ENCODE data around the gene BID.

BID gene

DNA sequence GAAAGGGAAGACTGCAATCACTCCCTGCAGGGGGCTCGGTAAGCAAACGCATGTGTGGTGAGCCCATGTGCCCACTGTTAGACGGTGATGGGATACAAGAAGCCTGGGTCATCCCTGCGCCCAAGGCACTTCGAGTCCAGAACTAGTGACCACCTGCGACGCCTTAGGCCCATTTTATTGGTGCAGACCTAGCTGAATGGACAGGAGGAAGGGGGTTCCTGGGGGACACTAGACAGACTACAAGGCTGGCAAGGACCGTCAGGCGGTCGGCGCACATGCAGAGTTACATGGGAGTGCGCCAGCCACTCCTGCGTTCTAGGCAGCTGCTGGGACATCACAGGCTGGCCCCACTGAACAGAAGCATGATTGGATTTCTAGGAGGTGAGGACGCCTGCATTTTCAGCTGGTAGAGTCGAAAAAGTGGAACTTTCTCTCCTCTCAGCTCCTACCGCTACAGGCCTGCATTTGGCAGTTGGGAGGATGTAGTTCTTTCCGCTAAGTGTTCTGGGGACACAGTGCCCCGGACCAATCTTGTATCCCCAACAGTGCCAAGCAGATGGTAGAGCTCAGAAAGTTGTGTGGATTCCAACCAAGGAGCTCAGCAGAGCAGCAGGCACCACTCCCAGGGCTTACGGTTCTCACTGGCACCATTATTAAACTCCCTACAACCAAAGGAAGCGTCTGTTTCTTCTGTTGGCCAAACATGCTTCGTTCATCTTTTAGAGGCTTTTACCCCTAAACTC, 35.7 kb downstream of the BID start:
- DNase-seq (ENCODE audit: low spot score) = no peak

DNA sequence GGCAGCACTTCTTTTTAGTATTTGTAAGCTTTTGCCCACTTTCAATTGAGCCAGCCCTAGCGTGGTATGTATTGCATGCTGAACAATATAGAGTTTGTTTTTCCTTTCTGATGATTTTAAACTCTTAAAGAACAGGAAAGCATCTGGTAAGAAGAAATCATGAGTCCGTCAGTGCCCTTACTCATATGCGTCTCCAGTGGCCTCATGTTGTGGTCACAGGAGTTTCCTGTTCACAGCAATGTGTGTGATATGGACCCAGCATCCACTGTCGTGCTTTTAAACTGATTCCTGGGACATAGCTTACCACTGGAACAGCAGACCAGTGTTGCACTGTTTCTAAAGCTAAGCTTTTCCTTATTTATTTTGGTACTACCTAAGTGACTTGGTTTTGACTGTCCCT, 40.1 kb downstream of the BID start:
- DNase-seq (ENCODE audit: low spot score) = peak; percentile 18

DNA sequence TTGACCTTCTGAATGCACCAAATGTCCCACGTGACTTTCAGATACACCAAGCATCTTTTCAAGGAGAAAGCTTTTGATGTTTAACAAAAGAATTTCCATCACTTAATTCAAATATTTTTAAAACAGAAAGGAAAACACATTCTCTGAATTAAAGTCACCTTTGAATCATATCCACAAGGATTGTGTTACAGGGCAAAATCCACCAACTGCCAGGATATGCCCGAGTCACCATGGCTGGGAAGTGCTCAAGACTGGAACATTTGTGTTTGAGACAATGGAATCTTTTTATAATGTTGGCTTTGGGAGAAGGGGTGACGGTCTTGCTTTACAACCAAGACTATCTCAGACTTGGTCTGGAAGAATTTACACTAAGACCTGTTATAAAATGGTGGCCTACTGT, 40.8 kb downstream of the BID start:
- DNase-seq (ENCODE audit: low spot score) = no peak

DNA sequence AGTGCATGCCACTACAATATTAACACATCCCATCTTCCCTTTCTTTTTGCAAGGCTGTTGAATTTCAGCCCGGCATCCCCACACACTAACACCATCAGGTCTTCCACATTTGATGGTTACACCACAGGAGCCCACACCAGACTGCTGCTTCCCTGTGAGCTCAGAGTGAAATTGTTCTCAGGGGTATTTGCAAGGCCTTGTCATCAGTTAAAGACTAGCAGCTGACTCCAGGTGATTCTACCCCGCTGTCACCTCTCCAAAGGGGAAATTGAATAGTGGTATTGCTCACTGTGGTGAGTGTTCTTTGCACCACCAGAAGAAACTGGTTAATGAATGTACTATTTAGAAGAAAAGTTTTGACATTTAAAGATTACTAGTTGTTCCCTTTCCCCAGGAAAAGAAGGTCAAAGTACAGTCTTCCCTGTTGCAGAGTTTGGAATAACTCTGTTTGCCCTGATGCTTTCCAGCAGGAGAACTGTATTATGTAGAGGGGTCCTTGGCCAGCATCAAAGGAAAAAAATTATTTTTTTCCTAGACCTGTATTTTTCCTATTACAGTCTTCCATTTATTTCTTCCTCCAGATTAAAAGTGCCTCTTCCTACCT, 41.9 kb downstream of the BID start:
- no peak for DNase-seq (ENCODE audit: low spot score)

DNA sequence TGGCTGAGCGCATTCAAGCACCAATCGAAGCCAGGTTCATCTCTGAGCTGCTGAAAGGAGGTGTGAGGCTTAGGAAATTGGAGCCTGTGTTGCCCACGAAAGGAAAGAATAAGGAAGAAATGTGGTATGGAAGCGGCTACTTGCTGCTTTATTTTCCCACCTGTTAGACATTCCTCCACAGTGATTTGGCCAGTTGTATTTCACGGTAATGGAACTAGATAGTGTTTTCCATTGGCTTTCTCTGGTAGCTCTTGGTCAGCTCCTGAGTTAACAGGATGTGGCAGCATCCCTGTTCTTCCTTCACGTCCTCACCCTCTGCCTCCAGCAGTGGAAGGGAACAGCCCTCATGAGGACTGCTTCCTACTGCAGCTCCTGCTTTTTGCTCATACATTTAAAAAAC, 44.7 kb downstream of the BID start:
- no peak for DNase-seq (ENCODE audit: low spot score)

DNA sequence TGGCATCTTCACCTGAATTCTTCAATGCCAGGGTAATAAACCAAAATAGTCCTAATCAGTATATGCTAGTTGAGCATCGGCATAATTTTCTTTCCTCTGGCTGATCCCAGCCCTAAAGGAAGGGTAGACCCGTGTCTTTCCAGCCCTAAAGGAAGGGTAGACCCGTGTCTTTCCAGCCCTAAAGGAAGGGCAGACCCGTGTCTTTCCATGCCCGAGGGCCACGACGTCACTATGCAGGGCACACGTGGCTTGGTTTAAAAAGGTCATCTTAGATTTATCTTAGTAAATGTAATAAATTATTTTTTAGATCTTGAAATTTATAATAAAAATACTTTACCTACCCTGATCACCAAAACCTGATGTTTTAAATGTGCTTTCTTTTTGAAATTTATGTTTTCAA, 45.5 kb downstream of the BID start:
- DNase-seq (ENCODE audit: low spot score) = no peak

DNA sequence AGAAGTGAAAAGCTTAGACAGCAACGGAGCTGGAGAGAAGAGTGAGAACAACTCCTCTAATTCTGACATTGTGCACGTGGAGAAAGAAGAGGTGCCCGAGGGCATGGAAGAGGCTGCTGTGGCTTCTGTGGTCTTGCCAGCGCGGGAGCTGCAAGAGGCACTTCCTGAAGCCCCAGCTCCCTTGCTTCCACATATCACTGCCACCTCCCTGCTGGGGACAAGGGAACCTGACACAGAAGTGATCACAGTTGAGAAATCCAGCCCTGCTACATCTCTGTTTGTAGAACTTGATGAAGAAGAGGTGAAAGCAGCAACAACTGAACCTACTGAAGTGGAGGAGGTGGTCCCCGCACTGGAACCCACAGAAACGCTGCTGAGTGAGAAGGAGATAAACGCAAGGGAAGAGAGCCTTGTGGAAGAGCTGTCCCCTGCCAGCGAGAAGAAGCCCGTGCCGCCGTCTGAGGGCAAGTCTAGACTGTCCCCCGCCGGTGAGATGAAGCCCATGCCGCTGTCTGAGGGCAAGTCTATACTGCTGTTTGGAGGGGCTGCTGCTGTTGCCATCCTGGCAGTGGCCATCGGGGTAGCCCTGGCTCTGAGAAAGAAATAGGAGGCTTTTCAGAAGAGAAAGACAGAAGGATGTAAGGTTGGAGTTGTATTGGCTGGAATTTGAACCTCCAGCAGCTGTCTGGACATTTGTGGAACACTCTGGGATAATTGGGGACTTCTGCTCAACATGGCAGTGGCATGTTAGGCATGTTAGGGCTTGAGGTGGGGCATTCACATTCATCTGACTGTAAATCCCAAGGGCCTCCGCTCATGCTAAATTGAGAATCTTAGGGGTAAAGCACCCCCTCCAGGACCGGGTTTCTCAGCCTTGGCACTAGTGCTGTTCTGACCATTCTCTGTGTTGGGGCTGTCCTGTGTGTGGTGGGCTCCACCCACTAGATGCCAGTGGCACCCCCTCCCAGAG, 47.1 kb downstream of the BID start:
- no peak for DNase-seq (ENCODE audit: low spot score)

DNA sequence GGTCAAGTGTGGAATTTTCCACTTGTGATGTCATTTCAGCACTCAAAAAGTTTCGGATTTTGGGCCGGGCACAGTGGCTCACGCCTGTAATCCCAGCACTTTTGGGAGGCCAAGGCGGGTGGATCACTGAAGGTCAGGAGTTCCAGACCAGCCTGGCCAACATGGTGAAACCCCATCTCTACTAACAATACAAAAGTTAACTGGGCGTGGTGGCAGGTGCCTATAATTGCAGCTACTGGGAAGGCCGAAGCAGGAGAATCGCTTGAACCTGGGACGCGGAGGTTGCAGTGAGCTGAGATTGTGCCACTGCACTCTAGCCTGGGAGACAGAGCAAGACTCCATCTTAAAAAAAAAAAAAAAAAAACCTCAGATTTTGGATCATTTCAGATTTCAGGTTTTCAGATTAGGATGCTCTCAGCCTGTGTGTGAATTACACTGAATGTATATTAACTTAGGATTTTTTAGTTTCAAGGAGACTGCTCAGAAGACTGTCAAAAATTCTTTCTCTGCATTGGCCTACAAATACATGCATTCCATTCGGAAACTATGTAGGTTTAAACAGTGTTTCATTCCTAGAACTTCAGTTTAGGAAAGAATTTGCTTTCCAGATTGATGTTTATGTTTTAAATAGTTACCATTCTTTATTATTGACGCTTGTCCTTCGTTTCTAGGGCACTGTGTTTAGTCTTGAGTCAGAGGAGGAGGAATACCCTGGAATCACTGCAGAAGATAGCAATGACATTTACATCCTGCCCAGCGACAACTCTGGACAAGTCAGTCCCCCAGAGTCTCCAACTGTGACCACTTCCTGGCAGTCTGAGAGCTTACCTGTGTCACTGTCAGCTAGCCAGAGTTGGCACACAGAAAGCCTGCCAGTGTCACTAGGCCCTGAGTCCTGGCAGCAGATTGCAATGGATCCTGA, 48.0 kb downstream of the BID start:
- no peak for DNase-seq (ENCODE audit: low spot score)

DNA sequence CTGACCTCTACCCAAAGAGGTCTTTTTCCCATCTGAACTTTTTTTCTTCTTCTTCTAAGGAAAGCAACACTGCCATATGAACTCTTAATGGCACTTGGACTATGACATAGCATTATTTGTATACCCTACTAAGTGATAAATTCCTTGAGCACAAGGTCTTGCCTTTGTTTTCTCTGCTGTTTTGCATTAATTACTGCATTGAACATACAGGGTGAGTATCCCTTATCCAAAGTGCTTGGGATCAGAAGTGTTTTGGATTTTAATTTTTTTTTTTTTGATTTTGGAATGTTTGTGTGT, 48.8 kb downstream of the BID start:
- no peak for DNase-seq (ENCODE audit: low spot score)

DNA sequence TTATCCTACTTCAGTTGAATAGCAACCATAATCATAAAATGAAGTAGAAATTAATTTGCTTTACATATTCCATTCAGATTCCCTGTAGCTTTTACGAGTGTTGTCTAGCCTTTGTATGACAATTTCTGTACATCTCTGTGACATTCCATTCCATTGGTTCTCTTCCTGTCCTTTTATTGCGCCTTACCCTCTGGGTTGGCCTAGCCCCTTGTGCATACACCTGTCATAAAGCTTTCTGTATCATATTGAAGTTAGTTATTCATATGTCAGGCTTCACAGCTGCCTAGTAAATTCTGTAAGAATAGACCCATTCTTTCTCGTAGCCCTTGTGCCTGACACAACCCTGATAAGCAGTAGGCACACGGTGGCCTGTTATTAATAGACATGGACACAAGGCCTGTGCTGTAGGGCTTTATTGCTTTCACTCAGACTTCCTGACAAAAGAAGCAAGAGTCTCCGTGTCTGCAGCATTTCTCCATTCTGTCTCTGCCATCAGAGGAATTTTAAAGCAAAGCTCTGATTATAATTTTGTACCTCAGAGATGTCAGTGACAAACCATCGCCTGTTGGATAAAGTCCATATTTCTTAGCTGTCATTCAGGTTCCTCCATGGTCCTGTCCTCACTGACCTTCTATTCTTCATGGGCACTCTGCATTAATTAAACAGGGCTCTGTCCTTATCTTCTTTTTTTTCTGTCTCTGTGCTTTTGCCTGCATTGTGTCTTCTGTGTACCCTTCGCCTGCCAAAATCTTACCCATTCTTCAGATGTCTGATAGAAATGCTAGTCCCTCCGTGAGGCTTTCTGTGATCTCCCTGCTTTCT, 49.4 kb downstream of the BID start:
- DNase-seq (ENCODE audit: low spot score) = no peak

DNA sequence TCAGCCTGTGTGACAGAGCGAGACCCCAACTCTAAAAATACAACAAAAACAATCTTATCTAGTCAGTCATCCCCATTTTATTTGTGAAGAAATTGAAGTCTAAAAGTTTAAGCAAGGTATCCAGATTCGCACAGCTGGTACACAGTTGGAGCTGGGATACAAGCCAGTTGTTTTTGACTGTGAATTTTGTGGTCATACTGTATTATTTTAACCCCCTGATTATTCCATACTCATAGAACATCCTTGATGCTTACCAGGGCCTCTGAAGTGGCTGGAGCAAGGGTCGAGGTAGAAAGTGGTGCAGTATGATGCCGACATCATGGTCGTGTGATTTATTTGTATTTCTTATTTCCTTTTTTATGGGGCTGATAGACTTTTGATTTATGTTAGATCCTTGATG, 50.0 kb downstream of the BID start:
- no peak for DNase-seq (ENCODE audit: low spot score)

DNA sequence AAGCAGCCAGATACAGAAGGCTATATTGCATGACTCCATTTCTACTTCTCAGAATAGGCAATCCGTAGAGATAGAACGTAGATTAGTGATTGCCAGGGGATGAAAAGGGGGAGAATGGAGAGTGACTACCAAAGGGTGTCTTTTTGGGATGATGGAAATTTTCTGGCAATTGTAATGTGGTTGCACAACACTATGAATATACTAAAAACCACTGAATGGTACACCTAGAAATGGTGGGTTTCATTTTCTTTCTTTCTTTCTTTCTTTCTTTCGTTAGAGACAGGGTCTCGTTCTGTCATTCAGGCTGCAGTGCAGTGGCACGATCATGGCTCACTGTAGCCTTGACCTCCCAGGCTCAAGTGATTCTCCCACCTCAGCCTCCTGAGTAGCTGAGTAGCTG, 54.4 kb downstream of the BID start:
- no peak for DNase-seq (ENCODE audit: low spot score)

DNA sequence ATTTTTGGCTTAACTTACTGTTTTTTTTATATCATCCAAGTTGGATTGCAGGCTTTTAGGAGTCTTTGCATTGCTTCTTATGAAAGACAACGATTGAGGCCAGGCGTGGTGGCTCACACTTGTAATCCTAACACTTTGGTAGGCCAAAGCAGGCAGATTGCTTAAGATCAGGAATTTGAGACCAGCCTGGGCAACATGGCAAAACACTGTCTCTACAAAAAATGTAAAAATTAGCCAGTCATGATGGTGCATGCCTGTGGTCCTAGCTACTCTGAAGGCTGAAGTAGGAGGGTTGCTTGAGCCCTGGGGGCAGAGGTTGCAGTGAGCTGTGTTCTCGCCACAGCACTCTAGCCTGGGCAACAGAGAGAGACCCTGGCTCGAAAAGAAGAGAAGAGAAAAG, 56.6 kb downstream of the BID start:
- DNase-seq (ENCODE audit: low spot score) = no peak

DNA sequence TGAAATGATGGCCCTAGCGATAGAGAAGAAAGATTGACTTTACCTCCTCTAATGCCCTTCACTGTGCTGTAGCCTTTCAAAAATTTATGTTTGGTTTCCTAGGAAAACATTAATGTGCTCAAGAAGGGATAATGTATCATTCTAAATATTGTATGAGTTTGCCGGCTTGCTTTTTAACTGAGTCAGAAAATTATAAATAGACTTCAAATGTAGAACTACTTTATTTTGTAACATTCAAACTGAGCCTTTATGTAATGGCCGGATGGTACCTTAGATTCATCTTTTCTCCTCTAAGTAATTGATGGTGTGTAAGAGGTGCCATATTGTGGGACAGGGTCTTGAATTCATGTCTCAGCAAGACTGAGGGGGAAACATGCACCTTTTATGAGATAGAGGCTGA, 57.7 kb downstream of the BID start:
- DNase-seq (ENCODE audit: low spot score) = no peak

DNA sequence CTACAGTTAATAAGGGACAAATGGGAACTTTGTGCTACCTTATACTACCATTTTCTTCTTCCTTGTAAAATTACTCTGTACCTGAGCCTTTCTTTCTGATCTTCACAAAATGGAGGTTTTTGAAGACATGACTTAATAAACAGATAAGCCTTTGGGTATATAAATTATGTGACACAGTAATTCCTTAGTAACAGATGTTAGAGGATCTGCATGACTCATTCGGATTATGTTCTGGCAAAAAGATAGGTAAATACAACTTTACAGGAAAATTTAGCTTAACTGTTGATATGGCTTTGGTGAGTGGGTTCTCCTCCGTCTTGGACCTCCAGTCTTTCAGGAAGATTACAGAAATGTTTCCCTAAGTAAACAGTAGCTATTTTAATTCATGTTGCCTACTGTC, 61.8 kb downstream of the BID start:
- no peak for DNase-seq (ENCODE audit: low spot score)

DNA sequence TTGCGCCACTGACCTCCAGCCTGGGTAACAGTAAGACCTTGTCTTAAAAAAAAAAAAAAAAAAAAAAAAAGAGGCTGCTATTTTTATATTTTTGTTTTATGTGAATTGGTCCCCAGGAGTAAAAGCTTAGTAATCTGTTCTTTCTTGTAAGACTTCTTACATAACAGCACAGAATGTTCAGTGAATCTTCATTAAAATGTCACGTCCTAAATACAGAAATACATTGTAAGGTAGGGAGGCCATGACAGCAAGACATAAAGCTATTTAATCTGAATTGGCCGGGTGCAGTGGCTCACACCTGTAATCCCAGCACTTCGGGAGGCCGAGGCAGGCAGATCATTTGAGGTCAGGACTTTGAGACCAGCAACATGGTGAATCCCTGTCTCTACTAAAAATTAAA, 64.2 kb downstream of the BID start:
- DNase-seq (ENCODE audit: low spot score) = no peak

DNA sequence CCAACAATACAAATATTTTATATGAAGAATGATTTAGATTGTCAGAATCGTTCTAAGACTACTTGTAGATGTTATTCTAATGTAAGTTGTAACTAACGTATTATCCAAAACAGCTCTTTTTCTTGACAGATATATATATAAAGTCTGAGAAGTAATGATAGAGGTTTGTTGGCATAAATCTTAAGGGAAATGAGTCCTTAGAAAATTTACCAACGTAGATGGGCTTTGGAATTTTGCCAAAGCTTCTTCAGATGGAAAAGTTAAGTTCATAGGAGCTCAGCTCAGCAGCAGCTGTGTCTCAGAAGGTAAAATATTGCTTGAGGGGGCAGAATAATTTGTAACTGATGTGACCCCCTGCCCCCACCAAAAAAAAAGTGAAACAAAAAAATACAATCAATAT, 66.7 kb downstream of the BID start:
- no peak for DNase-seq (ENCODE audit: low spot score)

DNA sequence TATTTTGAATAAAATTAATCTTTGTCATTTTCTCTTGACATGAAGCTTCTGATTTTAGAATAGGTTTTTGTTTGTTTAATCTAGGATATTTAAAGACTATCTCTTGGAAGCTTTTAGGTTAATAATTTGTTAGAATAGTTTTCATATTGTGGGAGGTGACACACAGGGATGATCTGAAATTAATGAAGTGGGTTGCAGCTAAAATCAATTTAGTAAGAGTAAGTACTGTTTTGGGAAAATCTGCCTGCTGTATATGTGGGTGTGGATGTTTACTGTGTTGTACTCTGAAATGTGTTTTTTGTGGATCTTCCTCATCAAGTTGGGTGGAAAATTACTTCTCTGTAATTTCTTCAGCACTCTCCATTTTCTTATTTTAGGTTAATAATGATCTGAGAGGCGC, 67.3 kb downstream of the BID start:
- DNase-seq (ENCODE audit: low spot score) = no peak

DNA sequence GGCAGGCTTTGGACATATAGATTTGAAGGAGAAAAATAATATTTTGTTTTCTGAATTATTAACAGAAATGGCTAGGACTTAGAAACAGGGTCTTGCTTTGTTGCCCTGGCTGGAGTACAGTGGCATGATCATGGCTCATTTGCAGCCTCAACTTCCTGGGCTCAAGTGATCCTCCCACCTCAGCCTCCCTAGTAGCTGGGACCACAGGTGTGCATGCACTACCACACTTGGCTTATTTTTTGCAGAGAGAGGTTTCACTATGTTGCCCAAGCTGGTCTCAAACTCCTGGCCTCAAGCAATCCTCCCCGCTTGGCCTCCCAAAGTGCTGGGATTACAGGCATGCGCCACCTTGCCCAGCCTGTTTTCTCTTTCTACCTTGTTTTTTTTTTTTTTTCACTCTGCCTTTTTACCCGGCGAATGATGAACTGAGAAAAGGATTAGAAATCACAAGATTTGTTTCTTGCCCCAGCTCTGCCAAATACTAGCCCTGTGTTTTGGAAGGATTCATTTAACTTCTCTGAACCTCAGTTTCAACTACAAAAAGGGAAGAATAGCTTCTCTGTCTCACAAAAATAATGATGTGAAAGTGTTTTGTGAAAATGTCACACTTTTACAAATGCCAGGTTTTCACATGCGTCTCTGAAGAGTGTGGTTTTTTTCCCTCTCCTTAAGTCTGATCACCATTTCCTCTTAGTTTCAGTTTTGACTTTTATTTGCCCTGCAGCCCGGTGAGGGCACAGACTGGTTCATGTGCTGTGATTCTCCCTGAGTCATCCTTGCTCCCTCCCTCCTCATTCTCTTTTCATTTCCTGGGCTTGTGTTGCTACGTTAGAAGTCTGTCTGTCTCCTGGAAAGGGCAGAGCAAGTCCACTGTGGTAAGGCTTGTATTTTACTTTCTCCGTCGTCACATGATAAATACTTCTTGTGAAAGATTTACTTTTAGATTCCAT, 68.0 kb downstream of the BID start:
- DNase-seq (ENCODE audit: low spot score) = peak; percentile 44

DNA sequence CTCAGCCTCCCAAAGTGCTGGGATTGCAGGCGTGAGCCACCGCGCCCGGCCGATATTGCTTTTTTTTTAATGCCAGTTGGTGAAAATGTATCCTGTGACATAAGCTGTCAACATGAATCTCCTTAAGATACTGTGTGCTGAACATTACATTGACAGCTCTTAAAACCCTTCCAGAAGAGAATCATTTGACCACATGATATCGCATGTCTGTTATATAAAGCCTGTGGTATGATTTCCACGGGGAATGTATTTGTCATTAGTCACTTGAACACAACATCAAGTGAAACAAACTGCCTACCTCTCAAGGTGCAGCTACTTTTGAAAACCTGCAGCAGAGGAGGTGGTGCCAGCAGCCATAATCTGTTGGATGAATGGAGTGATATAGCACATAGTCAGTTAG, 68.7 kb downstream of the BID start:
- no peak for DNase-seq (ENCODE audit: low spot score)

Data from CD4-positive, alpha-beta T cell treated with Interleukin-2 at 100 ng/mL for 4 hours (primary cell).